Type B pancreatic cell (in vitro differentiated cells): ENCODE measurements around the gene MAG. TPM values are rescaled to one million over a fixed set of nuclear protein-coding genes. Genes with fewer than 3 reads are reported as not detected.
A peak's percentile ranks its signal among the peaks of the same experiment; 100 is the strongest.

Experiments used
- DNase-seq: peaks from one replicate; pipeline ENCODE4 v3.0.0; 2021; ENCODE audit warnings: mixed read lengths; ENCODE audit not compliant: unreplicated experiment; ENCODE audit errors: extremely low spot score
- H3K27ac Mint-ChIP-seq: 2 replicates; pipeline ENCODE4 v1.8.0; 2021; ENCODE audit warnings: mild to moderate bottlenecking, mixed read lengths
- H3K27me3 Mint-ChIP-seq: 2 replicates; pipeline ENCODE4 v1.8.0; 2021; ENCODE audit warnings: mixed read lengths
- H3K36me3 Mint-ChIP-seq: 2 replicates; pipeline ENCODE4 v1.8.0; 2021; ENCODE audit warnings: mixed read lengths
- H3K4me1 Mint-ChIP-seq: one replicate; pipeline ENCODE4 v1.8.0; 2021; ENCODE audit warnings: mixed read lengths; ENCODE audit not compliant: unreplicated experiment
- H3K4me3 Mint-ChIP-seq: 2 replicates; pipeline ENCODE4 v1.8.0; 2021; ENCODE audit warnings: mild to moderate bottlenecking, mixed read lengths
- H3K9me3 Mint-ChIP-seq: 2 replicates; pipeline ENCODE4 v1.8.0; 2021; ENCODE audit warnings: mixed read lengths
- total RNA-seq: library from RNA; stranded (reverse); gene quantifications from 2 replicates; pipeline ENCODE4 v1.2.1, GENCODE V29; 2021; ENCODE audit warnings: low replicate concordance
- TF ChIP-seq, protein P1 (sequence below): fragments of 200-600 bp; sonication (generic); conservative IDR thresholded peaks from 2 replicates; pipeline ENCODE4 v1.5.0; 2021; ENCODE audit warnings: antibody characterized with exemption, mild to moderate bottlenecking

The MAG gene
- total RNA-seq, 1 donor from 2014 or later = not detected

- no peak overlapping the region for H3K4me3 Mint-ChIP-seq
- H3K27ac Mint-ChIP-seq = no peak overlapping the region
- no peaks in the 10 kb centered on the region for H3K9me3 Mint-ChIP-seq
- TF ChIP-seq, protein P1, sequence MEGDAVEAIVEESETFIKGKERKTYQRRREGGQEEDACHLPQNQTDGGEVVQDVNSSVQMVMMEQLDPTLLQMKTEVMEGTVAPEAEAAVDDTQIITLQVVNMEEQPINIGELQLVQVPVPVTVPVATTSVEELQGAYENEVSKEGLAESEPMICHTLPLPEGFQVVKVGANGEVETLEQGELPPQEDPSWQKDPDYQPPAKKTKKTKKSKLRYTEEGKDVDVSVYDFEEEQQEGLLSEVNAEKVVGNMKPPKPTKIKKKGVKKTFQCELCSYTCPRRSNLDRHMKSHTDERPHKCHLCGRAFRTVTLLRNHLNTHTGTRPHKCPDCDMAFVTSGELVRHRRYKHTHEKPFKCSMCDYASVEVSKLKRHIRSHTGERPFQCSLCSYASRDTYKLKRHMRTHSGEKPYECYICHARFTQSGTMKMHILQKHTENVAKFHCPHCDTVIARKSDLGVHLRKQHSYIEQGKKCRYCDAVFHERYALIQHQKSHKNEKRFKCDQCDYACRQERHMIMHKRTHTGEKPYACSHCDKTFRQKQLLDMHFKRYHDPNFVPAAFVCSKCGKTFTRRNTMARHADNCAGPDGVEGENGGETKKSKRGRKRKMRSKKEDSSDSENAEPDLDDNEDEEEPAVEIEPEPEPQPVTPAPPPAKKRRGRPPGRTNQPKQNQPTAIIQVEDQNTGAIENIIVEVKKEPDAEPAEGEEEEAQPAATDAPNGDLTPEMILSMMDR = no peak
- no peaks in the 10 kb centered on the region for H3K36me3 Mint-ChIP-seq
- H3K27me3 Mint-ChIP-seq = peaks cover 4% of the 10 kb centered on the region
- DNase-seq = no peak
- H3K4me1 Mint-ChIP-seq = no peaks in the 10 kb centered on the region
Observed at GRCh38 chr19:35341006-35341405, 49.0 kb downstream of the MAG start.

- DNase-seq = no peak
- Mint-ChIP-seq H3K9me3 (no peaks in the 10 kb centered on the region), H3K27me3 (peaks cover 4% of the 10 kb centered on the region), H3K4me3 (no peak overlapping the region), H3K36me3 (no peaks in the 10 kb centered on the region), H3K27ac (no peak overlapping the region), H3K4me1 (no peaks in the 10 kb centered on the region)
- TF ChIP-seq, protein P1 = no peak
Observed at GRCh38 chr19:35341565-35342225, 49.7 kb downstream of the MAG start.

GRCh38 chr19:35342430-35342829 is 50.5 kb downstream of the MAG start:
- no peak for DNase-seq
- TF ChIP-seq, protein P1 = no peak
- H3K27ac Mint-ChIP-seq = peak overlapping the region; percentile 40
- H3K9me3 Mint-ChIP-seq = no peaks in the 10 kb centered on the region
- no peaks in the 10 kb centered on the region for H3K36me3 Mint-ChIP-seq
- H3K4me1 Mint-ChIP-seq = peaks cover 6% of the 10 kb centered on the region
- H3K4me3 Mint-ChIP-seq = no peak overlapping the region
- H3K27me3 Mint-ChIP-seq = peaks cover 11% of the 10 kb centered on the region

GRCh38 chr19:35344511-35345031 is 52.6 kb downstream of the MAG start:
- H3K36me3 Mint-ChIP-seq = no peaks in the 10 kb centered on the region
- TF ChIP-seq, protein P1 = no peak
- peaks cover 9% of the 10 kb centered on the region for H3K4me1 Mint-ChIP-seq
- H3K27me3 Mint-ChIP-seq = peaks cover 16% of the 10 kb centered on the region
- H3K27ac Mint-ChIP-seq = no peak overlapping the region
- H3K9me3 Mint-ChIP-seq = no peaks in the 10 kb centered on the region
- peak; percentile 58 for DNase-seq
- H3K4me3 Mint-ChIP-seq = no peak overlapping the region

DNA sequence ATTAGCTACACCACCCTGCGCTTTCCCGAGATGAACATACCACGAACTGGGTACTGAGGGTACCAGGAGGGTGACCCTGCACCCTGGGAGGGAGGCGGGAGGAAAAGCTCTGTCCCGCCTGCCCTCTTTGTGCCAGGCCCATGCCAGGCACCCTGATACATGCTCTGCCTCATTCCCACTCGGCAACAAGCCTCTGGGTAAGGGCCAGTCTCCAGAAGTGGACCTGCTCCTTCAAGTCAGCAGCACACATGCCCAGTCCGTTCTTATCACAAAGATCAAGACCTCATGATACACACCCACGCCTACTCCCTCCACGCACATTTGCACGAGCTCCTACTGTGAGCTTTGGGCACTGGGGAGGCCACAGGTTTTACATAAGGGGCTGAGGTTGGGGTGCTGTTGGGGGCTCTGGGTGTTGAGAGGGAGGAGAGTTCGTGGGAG is 53.7 kb downstream of the MAG start:
- H3K36me3 Mint-ChIP-seq = no peaks in the 10 kb centered on the region
- peaks cover 9% of the 10 kb centered on the region for H3K4me1 Mint-ChIP-seq
- no peaks in the 10 kb centered on the region for H3K9me3 Mint-ChIP-seq
- TF ChIP-seq, protein P1 = no peak
- H3K27ac Mint-ChIP-seq = no peak overlapping the region
- DNase-seq = peak; percentile 58
- peaks cover 16% of the 10 kb centered on the region for H3K27me3 Mint-ChIP-seq
- H3K4me3 Mint-ChIP-seq = no peak overlapping the region
